Left ventricle myocardium inferior (tissue), 1 donor: ENCODE results near the gene APBB1IP. TPM values are rescaled to one million over a fixed set of nuclear protein-coding genes. Genes with fewer than 3 reads are reported as not detected.

Source experiments
- DNase-seq: peaks from one replicate; pipeline ENCODE4 v3.0.0-alpha.2; 2020
- H3K27ac ChIP-seq: fragments of 200-600 bp; replicated peaks from 2 replicates; pipeline ENCODE4 v1.8.0; 2021
- H3K27me3 ChIP-seq: fragments of 200-600 bp; 2 replicates; pipeline ENCODE4 v1.8.0; 2021; ENCODE audit warnings: low read depth
- H3K36me3 ChIP-seq: fragments of 200-600 bp; 2 replicates; pipeline ENCODE4 v1.8.0; 2021
- H3K4me1 ChIP-seq: fragments of 200-600 bp; 2 replicates; pipeline ENCODE4 v1.8.0; 2021
- H3K4me3 ChIP-seq: fragments of 200-600 bp; 2 replicates; pipeline ENCODE4 v1.8.0; 2021; ENCODE audit warnings: mild to moderate bottlenecking, moderate library complexity
- H3K9me3 ChIP-seq: fragments of 200-600 bp; replicated peaks from 2 replicates; pipeline ENCODE4 v1.8.0; 2021
- CTCF ChIP-seq: fragments of 200-600 bp; IDR thresholded peaks from 2 replicates; pipeline ENCODE4 v1.8.0; 2021; ENCODE audit warnings: antibody characterized with exemption, mild to moderate bottlenecking, borderline replicate concordance
- intact Hi-C: fragments of 100-400 bp; cut with micrococcal nuclease; formaldehyde crosslinking; loops from one replicate; pipeline ENCODE4 v1.11.0; 2022
- total RNA-seq: library from RNA; stranded (reverse); fragmentation: NEBNext Ultra II Directional; extraction: Animal tissue kit (Norgen Biotek cat#: 25700); gene quantifications from one replicate; pipeline ENCODE4 v1.2.1, GENCODE V29; 2021
- donor health status: DM: no; HTN: yes; CAD: no; lungs with severe emphysema.

The APBB1IP gene
- total RNA-seq, 1 donor from 2014 or later = 2.6 TPM

DNA sequence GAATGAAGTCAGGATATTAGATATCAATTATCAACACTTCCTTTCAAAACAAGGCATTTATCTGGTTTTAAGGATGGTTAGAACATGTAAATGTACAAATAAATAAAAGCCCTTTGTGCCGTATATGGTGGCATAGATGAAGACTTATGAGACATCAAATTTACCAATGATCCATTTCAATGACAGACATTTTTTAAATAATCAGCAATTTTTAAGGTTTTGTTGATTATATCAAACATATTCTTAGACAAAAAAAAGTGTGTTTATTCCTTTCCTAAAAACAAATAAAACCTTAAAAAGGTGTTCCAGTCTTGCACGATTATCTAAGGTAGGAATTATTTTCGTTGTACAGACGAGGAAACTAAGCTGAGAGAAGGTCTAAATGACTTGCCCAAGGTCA lies 13.8 kb downstream of the APBB1IP start:
- DNase-seq = no peak
- Histone ChIP-seq H3K27ac (no peak overlapping the region), H3K9me3 (no peaks in the 10 kb centered on the region), H3K27me3 (no peaks in the 10 kb centered on the region), H3K4me1 (no peaks in the 10 kb centered on the region), H3K4me3 (no peak overlapping the region), H3K36me3 (no peaks in the 10 kb centered on the region)
- intact Hi-C loops = no loop called here
- TF ChIP-seq CTCF = no peak

DNA sequence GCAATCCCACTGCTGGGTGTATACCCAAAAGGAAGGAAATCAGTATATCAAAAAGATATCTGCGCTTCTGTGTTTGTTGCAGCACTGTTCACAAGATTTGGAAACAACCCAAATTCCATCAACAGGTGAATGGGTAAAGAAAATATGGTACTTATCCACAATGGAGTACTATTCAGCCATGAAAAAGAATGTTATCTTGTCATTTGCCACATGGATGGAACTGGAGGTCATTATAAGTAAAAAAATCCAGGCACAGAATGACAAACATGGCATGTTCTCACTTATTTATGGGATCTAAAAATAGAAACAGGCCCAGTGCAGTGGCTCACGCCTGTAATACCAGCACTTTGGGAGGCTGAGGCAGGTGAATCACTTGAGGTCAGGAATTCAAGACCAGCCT lies 15.7 kb downstream of the APBB1IP start:
- Histone ChIP-seq H3K27me3 (no peaks in the 10 kb centered on the region), H3K36me3 (no peaks in the 10 kb centered on the region), H3K4me3 (no peak overlapping the region), H3K9me3 (no peaks in the 10 kb centered on the region), H3K27ac (no peak overlapping the region), H3K4me1 (no peaks in the 10 kb centered on the region)
- intact Hi-C loops = no loop called here
- TF ChIP-seq CTCF = no peak
- DNase-seq = no peak

GRCh38 chr10:26454891-26455290 lies 16.8 kb downstream of the APBB1IP start:
- intact Hi-C loops = no loop called here
- H3K4me1 ChIP-seq = no peaks in the 10 kb centered on the region
- no peak for TF ChIP-seq CTCF
- H3K4me3 ChIP-seq = no peak overlapping the region
- no peaks in the 10 kb centered on the region for H3K9me3 ChIP-seq
- no peaks in the 10 kb centered on the region for H3K36me3 ChIP-seq
- H3K27me3 ChIP-seq = no peaks in the 10 kb centered on the region
- DNase-seq = no peak
- H3K27ac ChIP-seq = no peak overlapping the region

DNA sequence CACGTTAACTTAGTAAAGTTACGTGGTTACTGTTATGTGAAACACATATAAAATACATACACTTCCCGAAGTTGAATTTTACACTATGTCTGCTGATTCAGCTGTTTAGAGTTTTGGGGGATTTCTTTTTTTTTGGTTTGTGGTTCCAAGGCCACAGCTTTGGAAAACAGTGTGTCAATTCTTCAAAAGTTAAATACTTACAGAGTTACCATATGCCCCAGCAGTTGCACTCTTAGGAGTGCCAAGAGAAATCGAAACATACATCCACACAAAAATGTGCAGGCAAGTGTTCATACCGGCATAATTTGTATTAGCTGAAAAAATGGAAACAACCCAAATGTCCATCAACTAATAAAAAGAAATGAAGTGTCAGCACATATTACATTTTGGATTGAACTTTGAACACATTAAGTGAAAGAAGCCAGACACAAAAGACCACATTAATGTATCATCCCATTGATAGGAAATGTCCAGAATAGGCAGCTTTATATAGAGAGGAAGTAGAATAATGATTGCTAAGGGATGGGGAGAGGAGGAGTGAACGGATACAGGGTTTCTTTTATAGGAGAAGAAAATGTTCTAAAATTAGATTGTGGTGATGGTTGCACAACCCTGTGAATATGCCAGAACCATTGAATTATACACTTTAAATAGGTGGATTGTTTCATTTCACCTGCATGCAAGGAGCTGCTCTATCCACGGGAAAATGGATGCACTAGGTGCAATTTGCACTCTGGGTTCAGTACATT lies 17.6 kb downstream of the APBB1IP start:
- DNase-seq = no peak
- Histone ChIP-seq H3K4me3 (no peak overlapping the region), H3K4me1 (no peaks in the 10 kb centered on the region), H3K9me3 (no peaks in the 10 kb centered on the region), H3K27ac (no peak overlapping the region), H3K36me3 (no peaks in the 10 kb centered on the region), H3K27me3 (no peaks in the 10 kb centered on the region)
- intact Hi-C loops = no loop called here
- TF ChIP-seq CTCF = no peak

DNA sequence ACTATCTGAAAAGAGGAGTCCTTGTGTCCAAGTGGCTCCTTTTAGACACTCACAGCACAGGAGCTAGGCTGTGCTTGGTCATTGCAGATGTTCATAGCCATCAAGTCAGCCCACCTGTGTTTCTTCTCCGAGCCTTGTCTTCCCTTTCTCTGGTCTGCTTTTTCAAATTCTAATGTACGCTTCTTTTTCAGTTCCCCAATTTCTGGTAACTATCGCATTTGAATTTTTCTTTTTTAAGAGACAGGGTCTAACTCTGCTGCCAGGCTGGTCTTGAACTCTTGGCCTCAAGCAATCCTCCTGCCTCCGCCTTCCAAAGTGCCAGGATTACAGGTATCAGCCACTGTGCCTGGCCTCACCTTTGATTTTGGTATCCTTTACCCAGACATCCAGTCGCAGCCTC lies 18.9 kb downstream of the APBB1IP start:
- no peaks in the 10 kb centered on the region for H3K4me1 ChIP-seq
- no peak for TF ChIP-seq CTCF
- H3K27ac ChIP-seq = no peak overlapping the region
- H3K27me3 ChIP-seq = no peaks in the 10 kb centered on the region
- DNase-seq = no peak
- intact Hi-C loops = no loop called here
- H3K4me3 ChIP-seq = no peak overlapping the region
- H3K9me3 ChIP-seq = no peaks in the 10 kb centered on the region
- no peaks in the 10 kb centered on the region for H3K36me3 ChIP-seq

GRCh38 chr10:26460736-26461135 lies 22.6 kb downstream of the APBB1IP start:
- Histone ChIP-seq H3K27ac (no peak overlapping the region), H3K4me3 (no peak overlapping the region), H3K4me1 (no peaks in the 10 kb centered on the region), H3K9me3 (no peaks in the 10 kb centered on the region), H3K27me3 (no peaks in the 10 kb centered on the region), H3K36me3 (no peaks in the 10 kb centered on the region)
- DNase-seq = no peak
- intact Hi-C loops = no loop called here
- TF ChIP-seq CTCF = no peak
